Panc1 (cell line): ENCODE measurements around the gene GPR137C.

Source experiments
- POLR2AphosphoS5 ChIP-seq: IDR thresholded peaks from 2 replicates; pipeline ENCODE4 v1.6.1; 2012; ENCODE audit warnings: mild to moderate bottlenecking, low read depth, low read length, moderate library complexity
- TCF7L2 ChIP-seq: IDR thresholded peaks from 2 replicates; pipeline ENCODE4 v1.6.1; 2011; ENCODE audit warnings: mild to moderate bottlenecking, low read depth, low read length, inconsistent platforms
- TF ChIP-seq, protein P1 (sequence below): fragments of 450-650 bp; IDR thresholded peaks from 2 replicates; pipeline ENCODE4 v1.5.1; 2017; ENCODE audit warnings: mild to moderate bottlenecking

DNA sequence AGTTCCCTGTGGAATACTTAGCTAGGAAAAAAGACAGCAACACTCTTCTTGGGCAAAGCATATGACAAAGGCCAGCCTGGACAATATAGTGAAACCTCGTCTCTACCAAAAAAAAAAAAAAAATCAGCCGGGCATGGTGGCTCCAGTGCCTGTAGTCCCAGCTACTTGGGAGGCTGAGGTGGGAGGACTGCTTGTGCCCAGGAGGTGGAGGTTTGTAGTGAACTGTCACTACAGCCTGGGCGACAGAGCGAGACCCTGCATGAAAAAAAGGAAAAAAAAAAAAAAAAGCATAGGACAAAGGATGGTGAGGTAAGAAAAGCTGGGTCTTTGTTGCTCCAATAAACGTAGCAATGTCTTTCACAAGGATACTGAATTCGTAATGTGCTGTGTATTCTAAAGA is 1.4 kb upstream of the GPR137C start:
- TF ChIP-seq, protein P1, sequence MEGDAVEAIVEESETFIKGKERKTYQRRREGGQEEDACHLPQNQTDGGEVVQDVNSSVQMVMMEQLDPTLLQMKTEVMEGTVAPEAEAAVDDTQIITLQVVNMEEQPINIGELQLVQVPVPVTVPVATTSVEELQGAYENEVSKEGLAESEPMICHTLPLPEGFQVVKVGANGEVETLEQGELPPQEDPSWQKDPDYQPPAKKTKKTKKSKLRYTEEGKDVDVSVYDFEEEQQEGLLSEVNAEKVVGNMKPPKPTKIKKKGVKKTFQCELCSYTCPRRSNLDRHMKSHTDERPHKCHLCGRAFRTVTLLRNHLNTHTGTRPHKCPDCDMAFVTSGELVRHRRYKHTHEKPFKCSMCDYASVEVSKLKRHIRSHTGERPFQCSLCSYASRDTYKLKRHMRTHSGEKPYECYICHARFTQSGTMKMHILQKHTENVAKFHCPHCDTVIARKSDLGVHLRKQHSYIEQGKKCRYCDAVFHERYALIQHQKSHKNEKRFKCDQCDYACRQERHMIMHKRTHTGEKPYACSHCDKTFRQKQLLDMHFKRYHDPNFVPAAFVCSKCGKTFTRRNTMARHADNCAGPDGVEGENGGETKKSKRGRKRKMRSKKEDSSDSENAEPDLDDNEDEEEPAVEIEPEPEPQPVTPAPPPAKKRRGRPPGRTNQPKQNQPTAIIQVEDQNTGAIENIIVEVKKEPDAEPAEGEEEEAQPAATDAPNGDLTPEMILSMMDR = no peak
- TF ChIP-seq POLR2AphosphoS5 (no peak), TCF7L2 (no peak)
